Keratinocyte (primary cell): ENCODE measurements around the gene PLAAT3. TPM values are rescaled to one million over a fixed set of nuclear protein-coding genes. Genes with fewer than 3 reads are reported as not detected.

Experiments used
- DNase-seq: peaks from one replicate; pipeline ENCODE4 v3.0.0-alpha.2; 2011; ENCODE audit warnings: low read depth, missing footprints, low spot score
- FAIRE-seq: peaks from 2 replicates; lab custom pipeline; 2011; peaks lifted over from hg19 to GRCh38; lab: Jason Lieb, UNC
- H2AFZ ChIP-seq: 2 replicates; pipeline ENCODE4 v1.6.0; 2012; ENCODE audit warnings: low read length, control low read depth, inconsistent platforms; ENCODE audit not compliant: control insufficient read depth
- H3K27ac ChIP-seq: 2 replicates; pipeline ENCODE4 v1.5.1; 2011; ENCODE audit warnings: low read length; ENCODE audit not compliant: control insufficient read depth, insufficient read depth
- H3K27me3 ChIP-seq: 3 replicates; pipeline ENCODE4 v1.6.0; 2011; ENCODE audit warnings: low read length; ENCODE audit not compliant: control insufficient read depth, insufficient read depth; ENCODE audit errors: extremely low read depth
- H3K36me3 ChIP-seq, 2 experiments: 2 replicates in 1 of 2; 3 replicates in 1 of 2; pipeline ENCODE4 v1.5.1; 2011; ENCODE audit warnings: low read length in 2 of 2, mild to moderate bottlenecking in 1 of 2; ENCODE audit not compliant: control insufficient read depth in 2 of 2, insufficient read depth in 2 of 2; ENCODE audit errors: extremely low read depth in 1 of 2
- H3K4me1 ChIP-seq: 3 replicates; pipeline ENCODE4 v1.5.1; 2011; ENCODE audit warnings: low read length; ENCODE audit not compliant: control insufficient read depth, insufficient read depth; ENCODE audit errors: extremely low read depth
- H3K4me2 ChIP-seq: 3 replicates; pipeline ENCODE4 v1.6.0; 2011; ENCODE audit warnings: low read depth, low read length; ENCODE audit not compliant: control insufficient read depth, insufficient read depth; ENCODE audit errors: extremely low read depth
- H3K4me3 ChIP-seq, 3 experiments: fragments of 200-600 bp in 1 of 3; sonication (generic) in 1 of 3; 2 replicates in 2 of 3; 3 replicates in 1 of 3; pipeline ENCODE4 v1.5.1; 2011 to 2016; ENCODE audit warnings: low read length in 3 of 3, mild to moderate bottlenecking in 3 of 3, control low read depth in 2 of 3, inconsistent platforms in 1 of 3, low read depth in 1 of 3, mixed read lengths in 1 of 3, mixed run types in 1 of 3, moderate library complexity in 1 of 3; ENCODE audit not compliant: control insufficient read depth in 2 of 3, insufficient read depth in 2 of 3; ENCODE audit errors: extremely low read depth in 1 of 3
- H3K79me2 ChIP-seq: 2 replicates; pipeline ENCODE4 v1.6.0; 2012; ENCODE audit warnings: low read length; ENCODE audit not compliant: control insufficient read depth, insufficient read depth
- H3K9ac ChIP-seq: 3 replicates; pipeline ENCODE4 v1.6.0; 2011; ENCODE audit warnings: low read length; ENCODE audit not compliant: control insufficient read depth, insufficient read depth; ENCODE audit errors: extremely low read depth
- H3K9me1 ChIP-seq: 3 replicates; pipeline ENCODE4 v1.6.0; 2011; ENCODE audit warnings: low read length; ENCODE audit not compliant: control insufficient read depth, insufficient read depth; ENCODE audit errors: extremely low read depth
- H3K9me3 ChIP-seq: 2 replicates; pipeline ENCODE4 v1.5.1; 2012; ENCODE audit warnings: low read depth, low read length; ENCODE audit not compliant: control insufficient read depth
- H4K20me1 ChIP-seq: 3 replicates; pipeline ENCODE4 v1.6.0; 2011; ENCODE audit warnings: low read length; ENCODE audit not compliant: control insufficient read depth, insufficient read depth; ENCODE audit errors: extremely low read depth
- EZH2 ChIP-seq: IDR thresholded peaks from one replicate; pipeline ENCODE4 v1.6.1; 2012; ENCODE audit warnings: inconsistent platforms, mild to moderate bottlenecking, low read length, moderate library complexity
- dilution Hi-C: fragments of 300-500 bp; cut with MboI; formaldehyde crosslinking; loops from one replicate; pipeline ENCODE4 v1.7.0; 2020; ENCODE audit warnings: low sequenced_read_pairs; ENCODE audit not compliant: extremely low pct_ligation_motif_present
- polyA plus RNA-seq, 5 experiments: library from polyadenylated mRNA; depleted of rRNA in 3 of 5; stranded (reverse) in 3 of 5; stranded (forward) in 1 of 5; unstranded in 1 of 5; fragments of >200 nt; gene quantifications; 1 replicate in 1 of 5; 2 replicates in 3 of 5; 3 replicates in 1 of 5; pipeline versions ENCODE4 v1.2.1 to v1.2.3, GENCODE V29; 2011 to 2012; ENCODE audit warnings: missing spikeins in 2 of 5, low read depth in 1 of 5, low replicate concordance in 1 of 5
- TF ChIP-seq, protein P1 (sequence below), 3 experiments: IDR thresholded peaks in 1 of 3; conservative IDR thresholded peaks in 1 of 3; optimal IDR thresholded peaks in 1 of 3; 2 replicates in 2 of 3; 3 replicates in 1 of 3; pipeline versions ENCODE3 to v1.5.1; 2011; ENCODE audit warnings: low read length in 3 of 3, mild to moderate bottlenecking in 3 of 3, moderate library complexity in 2 of 3, control low read depth in 1 of 3, inconsistent platforms in 1 of 3; ENCODE audit not compliant: insufficient read depth in 2 of 3; ENCODE audit errors: extremely low read depth in 1 of 3

PLAAT3 gene
- polyA plus RNA-seq, 1 donor (not counting 4 experiments of a cell fraction or from before 2014, with no cell fraction given) = 0.20 TPM

DNA sequence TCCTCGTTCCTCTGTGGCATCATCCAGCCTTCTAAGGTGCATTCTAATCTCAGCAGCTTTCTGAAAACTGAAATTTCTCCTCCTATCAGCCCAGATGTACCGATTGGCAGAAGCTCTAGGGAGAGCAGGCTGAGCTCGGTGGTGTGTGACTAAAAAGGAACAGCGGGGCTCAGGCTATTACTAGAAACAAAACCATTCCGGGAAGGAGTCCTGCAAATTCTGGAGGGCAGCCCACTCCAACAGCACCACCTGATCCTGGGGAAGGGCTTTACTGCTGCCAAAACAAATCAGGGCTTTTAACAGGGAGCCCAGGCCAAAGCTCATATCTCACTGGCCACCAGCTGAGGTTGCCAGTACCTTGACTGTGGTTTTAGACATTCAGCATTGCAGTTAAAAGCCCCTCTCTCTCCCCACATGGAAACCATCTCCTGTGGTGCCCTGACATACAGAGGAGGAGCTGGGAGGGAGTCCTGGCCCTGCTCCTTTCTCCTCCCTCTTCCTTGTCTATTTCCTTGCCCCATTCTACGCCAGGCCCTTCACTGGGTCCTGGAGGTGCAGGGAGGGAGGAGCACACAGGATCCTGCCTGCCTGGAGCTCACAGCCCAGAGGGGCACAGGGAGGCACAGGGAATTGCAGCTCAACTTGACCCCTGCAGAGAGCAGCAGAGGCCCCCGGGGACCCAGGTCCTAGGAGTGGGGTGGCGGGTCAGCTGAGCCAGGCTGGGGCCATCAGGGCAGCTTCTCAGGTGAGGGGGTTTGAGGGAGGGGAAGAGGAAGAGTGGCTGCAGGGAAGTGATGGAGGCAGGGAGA lies 76.7 kb downstream of the PLAAT3 start:
- no peaks in the 10 kb centered on the region for H3K27me3 ChIP-seq
- H3K36me3 ChIP-seq = no peaks in the 10 kb centered on the region
- FAIRE-seq (no peak), DNase-seq (no peak)
- peak overlapping the region; percentile 64 for H3K9ac ChIP-seq
- dilution Hi-C loops = no loop called here
- H3K27ac ChIP-seq = no peak overlapping the region
- H4K20me1 ChIP-seq = no peaks in the 10 kb centered on the region
- H3K4me1 ChIP-seq = peaks cover 9% of the 10 kb centered on the region
- TF ChIP-seq EZH2 = no peak
- TF ChIP-seq, protein P1, sequence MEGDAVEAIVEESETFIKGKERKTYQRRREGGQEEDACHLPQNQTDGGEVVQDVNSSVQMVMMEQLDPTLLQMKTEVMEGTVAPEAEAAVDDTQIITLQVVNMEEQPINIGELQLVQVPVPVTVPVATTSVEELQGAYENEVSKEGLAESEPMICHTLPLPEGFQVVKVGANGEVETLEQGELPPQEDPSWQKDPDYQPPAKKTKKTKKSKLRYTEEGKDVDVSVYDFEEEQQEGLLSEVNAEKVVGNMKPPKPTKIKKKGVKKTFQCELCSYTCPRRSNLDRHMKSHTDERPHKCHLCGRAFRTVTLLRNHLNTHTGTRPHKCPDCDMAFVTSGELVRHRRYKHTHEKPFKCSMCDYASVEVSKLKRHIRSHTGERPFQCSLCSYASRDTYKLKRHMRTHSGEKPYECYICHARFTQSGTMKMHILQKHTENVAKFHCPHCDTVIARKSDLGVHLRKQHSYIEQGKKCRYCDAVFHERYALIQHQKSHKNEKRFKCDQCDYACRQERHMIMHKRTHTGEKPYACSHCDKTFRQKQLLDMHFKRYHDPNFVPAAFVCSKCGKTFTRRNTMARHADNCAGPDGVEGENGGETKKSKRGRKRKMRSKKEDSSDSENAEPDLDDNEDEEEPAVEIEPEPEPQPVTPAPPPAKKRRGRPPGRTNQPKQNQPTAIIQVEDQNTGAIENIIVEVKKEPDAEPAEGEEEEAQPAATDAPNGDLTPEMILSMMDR (optimal IDR thresholded peaks at IDR 0.05 in 1 of 3, IDR thresholded peaks at IDR 0.05 in 1 of 3, conservative IDR thresholded peaks at IDR 0.05 in 1 of 3; ENCODE audit: extremely low read depth in 1 of 3, insufficient read depth in 2 of 3, low read length in 3 of 3) = no peak
- H3K4me2 ChIP-seq = peak overlapping the region; percentile 84
- H3K9me3 ChIP-seq = no peaks in the 10 kb centered on the region
- H2AFZ ChIP-seq = peak overlapping the region; percentile 84
- H3K4me3 ChIP-seq = peak overlapping the region in 1 of 3 experiments; percentile 45
- no peaks in the 10 kb centered on the region for H3K9me1 ChIP-seq
- no peaks in the 10 kb centered on the region for H3K79me2 ChIP-seq

- H3K4me2 ChIP-seq = peak within 1 kb of the TSS; percentile 84
- no peak for DNase-seq
- dilution Hi-C loops = no loop called here
- peak within 1 kb of the TSS; percentile 64 for H3K9ac ChIP-seq
- H3K27ac ChIP-seq = no peak within 1 kb of the TSS
- H3K4me3 ChIP-seq = peak within 1 kb of the TSS in 2 of 3 experiments; percentile 45 to 54
- H3K9me3 ChIP-seq = no peaks in the 10 kb centered on the region
- no peak for FAIRE-seq
- peaks cover 12% of the 10 kb centered on the region for H3K4me1 ChIP-seq
- H3K9me1 ChIP-seq = no peaks in the 10 kb centered on the region
- TF ChIP-seq, protein P1 (optimal IDR thresholded peaks at IDR 0.05 in 1 of 3, IDR thresholded peaks at IDR 0.05 in 1 of 3, conservative IDR thresholded peaks at IDR 0.05 in 1 of 3; ENCODE audit: extremely low read depth in 1 of 3, insufficient read depth in 2 of 3, low read length in 3 of 3) = no peak
- no peak for TF ChIP-seq EZH2
- H3K27me3 ChIP-seq = no peaks in the 10 kb centered on the region
- H3K79me2 ChIP-seq = no peaks in the 10 kb centered on the region
- H4K20me1 ChIP-seq = no peaks in the 10 kb centered on the region
- H3K36me3 ChIP-seq = no peaks in the 10 kb centered on the region
- H2AFZ ChIP-seq = peak within 1 kb of the TSS; percentile 84
Measured at GRCh38 chr11:63536669-63537292, 77.5 kb downstream of the PLAAT3 start, which contains the start of gene PLAAT4. Gene PLAAT4 (plus strand): TSS chr11:63536808. CDS start chr11:63536869, 61 bp downstream.
